ENCODE results near the gene AGO4.

- TF ChIP-seq, protein P1, sequence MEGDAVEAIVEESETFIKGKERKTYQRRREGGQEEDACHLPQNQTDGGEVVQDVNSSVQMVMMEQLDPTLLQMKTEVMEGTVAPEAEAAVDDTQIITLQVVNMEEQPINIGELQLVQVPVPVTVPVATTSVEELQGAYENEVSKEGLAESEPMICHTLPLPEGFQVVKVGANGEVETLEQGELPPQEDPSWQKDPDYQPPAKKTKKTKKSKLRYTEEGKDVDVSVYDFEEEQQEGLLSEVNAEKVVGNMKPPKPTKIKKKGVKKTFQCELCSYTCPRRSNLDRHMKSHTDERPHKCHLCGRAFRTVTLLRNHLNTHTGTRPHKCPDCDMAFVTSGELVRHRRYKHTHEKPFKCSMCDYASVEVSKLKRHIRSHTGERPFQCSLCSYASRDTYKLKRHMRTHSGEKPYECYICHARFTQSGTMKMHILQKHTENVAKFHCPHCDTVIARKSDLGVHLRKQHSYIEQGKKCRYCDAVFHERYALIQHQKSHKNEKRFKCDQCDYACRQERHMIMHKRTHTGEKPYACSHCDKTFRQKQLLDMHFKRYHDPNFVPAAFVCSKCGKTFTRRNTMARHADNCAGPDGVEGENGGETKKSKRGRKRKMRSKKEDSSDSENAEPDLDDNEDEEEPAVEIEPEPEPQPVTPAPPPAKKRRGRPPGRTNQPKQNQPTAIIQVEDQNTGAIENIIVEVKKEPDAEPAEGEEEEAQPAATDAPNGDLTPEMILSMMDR (IDR thresholded peaks at IDR 0.05; ENCODE audit: low read length) = no peak
- TF ChIP-seq EZH2 (IDR thresholded peaks at IDR 0.05; ENCODE audit: borderline replicate concordance, low read length) = no peak
These were observed 37.0 kb downstream of the AGO4 start for GRCh38 chr1:35844826-35845225.
